DMS153 (cell line): ENCODE measurements around the gene MEX3A.
"Not testable (repeated sequence)": the region's sequence is repeated elsewhere in the genome, so short reads cannot be mapped to it uniquely, and the experiment has no call there.

Source experiments
- DNase-seq: peaks from one replicate; lab custom pipeline; 2025; lab: John Stamatoyannopoulos, UW

MEX3A gene

DNA sequence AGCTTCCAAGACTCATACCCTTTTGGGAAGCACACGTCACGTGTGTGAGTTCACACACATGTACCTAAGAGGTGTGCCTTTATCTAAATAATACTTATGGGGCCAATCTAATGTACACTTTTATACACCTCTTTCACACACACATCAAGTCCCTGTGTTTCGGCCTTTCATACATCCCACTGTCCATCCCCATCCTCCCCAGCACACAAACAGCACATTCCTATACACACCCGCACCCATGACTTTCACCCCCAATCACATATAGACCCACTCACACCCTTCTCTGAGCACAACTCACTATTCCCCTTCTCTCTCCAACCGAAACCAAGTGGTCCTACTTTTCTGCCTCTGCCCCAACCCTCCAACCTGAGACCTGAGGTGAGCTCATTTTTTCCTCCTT is 3.5 kb downstream of the MEX3A start:
- no peak for DNase-seq

- no peak for DNase-seq
These were observed 4.9 kb downstream of the MEX3A start for GRCh38 chr1:156077430-156077760.

- DNase-seq, result no peak
These were observed 5.4 kb downstream of the MEX3A start for GRCh38 chr1:156076609-156077429.

GRCh38 chr1:156075775-156076204 is 6.5 kb downstream of the MEX3A start:
- DNase-seq, result no peak

DNA sequence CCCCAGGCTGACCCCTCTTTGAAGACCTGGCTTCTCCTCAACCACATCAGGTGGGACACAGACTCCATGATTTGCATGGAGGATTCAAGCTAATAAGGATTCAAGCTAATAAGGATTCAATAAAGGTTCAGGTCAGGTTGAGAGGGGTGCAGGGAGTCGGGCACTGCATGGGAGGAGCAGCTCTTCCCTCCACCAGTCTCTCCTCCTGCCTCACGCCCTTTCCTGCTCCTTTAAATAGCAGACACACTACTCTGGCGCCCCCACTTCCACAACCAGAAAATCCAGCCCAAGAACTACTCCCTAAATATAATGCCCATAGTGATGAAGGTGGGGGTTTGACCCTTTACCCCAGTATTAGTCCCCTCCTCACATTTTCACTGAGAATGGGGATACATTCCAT is 7.1 kb downstream of the MEX3A start:
- no peak for DNase-seq

- no peak for DNase-seq
These were observed 7.6 kb downstream of the MEX3A start for GRCh38 chr1:156074661-156075060.

GRCh38 chr1:156073740-156074139 is 8.5 kb downstream of the MEX3A start:
- no peak for DNase-seq

- DNase-seq, result no peak
These were observed 9.1 kb downstream of the MEX3A start for GRCh38 chr1:156073110-156073687.

DNA sequence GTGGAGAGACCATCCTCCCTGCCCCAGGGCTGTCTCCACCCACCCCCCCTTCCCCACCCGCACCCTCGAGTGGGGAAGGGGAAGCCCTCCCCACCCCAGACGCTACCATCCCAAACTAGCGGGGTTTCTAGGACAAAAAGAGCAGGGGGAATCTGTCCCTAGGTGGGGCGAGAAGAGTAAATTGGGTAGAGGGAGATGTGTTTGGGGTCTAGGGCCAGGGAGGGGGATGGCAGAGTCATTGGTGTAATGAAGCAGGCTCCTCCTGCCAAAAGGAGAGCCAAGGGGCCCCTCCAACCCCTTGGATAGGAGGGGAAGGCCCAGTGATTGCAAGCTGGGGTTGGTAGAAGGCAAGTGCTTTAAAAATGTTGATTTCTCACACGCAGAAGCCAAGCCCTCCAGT is 10.0 kb downstream of the MEX3A start:
- DNase-seq, result no peak

DNA sequence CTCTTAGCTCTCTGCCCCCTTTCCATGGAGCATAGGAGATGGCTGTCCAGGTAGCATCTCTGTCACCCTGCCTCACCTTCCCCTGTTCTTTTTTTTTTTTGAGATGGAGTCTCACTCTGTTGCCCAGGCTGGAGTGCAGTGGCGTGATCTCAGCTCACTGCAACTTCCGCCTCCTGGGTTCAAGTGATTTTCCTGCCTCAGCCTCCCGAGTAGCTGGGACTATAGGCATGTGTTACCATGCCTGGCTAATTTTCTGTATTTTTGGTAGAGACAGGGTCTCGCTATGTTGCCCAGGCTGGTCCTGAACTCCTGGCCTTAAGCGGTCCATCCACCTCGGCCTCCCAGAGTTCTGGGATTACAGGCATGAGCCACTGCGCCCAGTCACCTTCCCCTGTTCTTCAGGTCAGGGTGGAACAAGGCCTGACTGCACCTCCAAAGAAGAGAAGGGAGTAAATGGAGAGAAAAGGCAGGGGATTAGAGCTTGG is 10.9 kb downstream of the MEX3A start:
- DNase-seq, result not testable (repeated sequence)

DNA sequence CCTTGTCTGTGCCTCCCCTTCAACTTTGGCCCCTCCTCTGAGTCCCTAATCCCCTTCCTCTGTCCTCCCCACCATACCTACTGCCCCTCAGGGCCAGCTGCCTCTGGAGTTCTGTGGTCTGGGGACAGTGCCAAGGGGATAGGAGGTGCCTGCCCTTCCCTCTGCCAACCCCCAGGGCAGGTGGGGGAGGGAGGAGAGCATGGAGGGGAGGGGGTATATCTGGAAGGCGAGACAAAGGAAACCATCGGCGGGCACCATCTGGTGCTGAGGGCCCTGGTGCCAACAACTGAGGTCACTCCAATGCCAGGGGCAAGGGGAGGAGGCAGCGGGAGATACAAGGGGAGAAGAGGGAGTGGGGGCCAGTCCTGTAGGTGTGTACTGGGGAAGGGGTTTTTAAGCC is 11.7 kb downstream of the MEX3A start:
- no peak for DNase-seq

DNA sequence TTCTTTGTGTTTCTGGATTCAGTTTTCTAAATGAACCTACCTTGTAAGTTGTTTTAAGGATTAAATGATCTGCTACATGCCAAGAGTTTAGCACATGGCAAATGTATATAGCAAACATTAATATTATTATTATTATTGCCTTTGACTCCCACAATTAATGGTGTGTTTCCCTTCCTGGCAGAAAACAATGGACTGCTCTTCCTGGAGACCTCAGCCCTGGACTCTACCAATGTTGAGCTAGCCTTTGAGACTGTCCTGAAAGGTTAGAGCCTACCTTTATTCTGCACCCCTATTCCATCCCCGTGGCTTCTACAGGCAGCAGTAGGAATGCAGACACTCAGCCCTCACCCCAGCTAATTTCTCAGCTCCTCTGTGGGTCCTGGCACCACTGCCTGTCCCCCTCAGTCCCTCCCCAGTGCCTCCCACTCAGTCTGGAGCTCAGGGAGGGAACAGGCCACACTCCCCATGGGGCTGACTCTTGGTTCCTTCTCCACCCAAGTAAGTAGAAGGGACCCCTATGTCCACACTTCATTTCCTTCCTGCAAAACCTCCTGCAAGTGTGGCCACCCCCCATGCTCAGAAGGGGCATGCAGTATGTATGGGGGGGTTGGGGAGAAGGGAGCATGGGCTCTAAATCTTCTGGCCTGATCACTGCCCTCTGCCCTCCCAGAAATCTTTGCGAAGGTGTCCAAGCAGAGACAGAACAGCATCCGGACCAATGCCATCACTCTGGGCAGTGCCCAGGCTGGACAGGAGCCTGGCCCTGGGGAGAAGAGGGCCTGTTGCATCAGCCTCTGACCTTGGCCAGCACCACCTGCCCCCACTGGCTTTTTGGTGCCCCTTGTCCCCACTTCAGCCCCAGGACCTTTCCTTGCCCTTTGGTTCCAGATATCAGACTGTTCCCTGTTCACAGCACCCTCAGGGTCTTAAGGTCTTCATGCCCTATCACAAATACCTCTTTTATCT is 12.5 kb downstream of the MEX3A start:
- DNase-seq, result no peak

- no peak for DNase-seq
These were observed 15.0 kb downstream of the MEX3A start for GRCh38 chr1:156067262-156067661.

GRCh38 chr1:156065871-156066270 is 16.4 kb downstream of the MEX3A start:
- DNase-seq, result no peak

GRCh38 chr1:156065212-156065611 is 17.1 kb downstream of the MEX3A start:
- DNase-seq, result no peak

- DNase-seq, result no peak
These were observed 17.6 kb downstream of the MEX3A start for GRCh38 chr1:156064615-156065014.

- DNase-seq, result no peak
These were observed 18.3 kb downstream of the MEX3A start for GRCh38 chr1:156063997-156064285.

GRCh38 chr1:156062189-156062588 is 20.1 kb downstream of the MEX3A start:
- DNase-seq, result no peak

DNA sequence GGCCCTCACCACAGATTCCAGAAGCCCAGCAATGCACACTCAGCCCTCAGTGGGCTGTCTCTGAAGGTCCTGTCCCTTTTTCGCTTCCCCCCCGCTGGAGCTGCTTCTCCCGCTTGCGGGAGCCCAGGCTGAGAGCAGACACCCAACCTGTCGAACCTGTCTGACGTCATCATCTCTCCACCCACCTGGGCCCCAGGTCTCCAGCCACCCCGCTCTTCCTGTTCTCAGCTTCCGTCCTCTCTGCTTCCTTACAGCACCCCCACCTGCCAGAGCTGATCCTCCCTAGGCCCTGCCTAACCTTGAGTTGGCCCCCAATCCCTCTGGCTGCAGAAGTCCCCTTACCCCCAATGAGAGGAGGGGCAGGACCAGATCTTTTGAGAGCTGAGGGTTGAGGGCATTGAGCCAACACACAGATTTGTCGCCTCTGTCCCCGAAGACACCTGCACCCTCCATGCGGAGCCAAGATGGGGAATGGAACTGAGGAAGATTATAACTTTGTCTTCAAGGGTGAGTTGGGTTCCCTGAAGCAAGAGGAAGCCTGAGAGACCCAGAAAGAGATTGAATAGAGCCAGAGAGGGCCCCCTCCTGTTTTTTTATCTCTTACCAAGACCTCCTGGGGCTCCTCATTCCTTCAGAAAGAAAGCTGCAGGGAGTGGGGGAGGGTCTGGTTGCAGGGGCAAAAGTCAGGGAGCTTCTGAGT is 21.2 kb downstream of the MEX3A start, which contains the start of gene RAB25:
TSS of gene RAB25 (plus strand) at position 224 of the 700 bp plus-strand sequence. CDS start at position 465, 241 bp downstream.
- peak; percentile 92 for DNase-seq

GRCh38 chr1:156056326-156056849 is 25.9 kb downstream of the MEX3A start:
- DNase-seq, result no peak

GRCh38 chr1:156055281-156056048 is 26.8 kb downstream of the MEX3A start:
- DNase-seq, result no peak
